Measurements from ENCODE around the gene NDUFB4. TPM values are rescaled to one million over a fixed set of nuclear protein-coding genes. Genes with fewer than 3 reads are reported as not detected.

NDUFB4 gene
- total and polyA plus RNA-seq, 2 donors (not counting 1 experiment from before 2014, with no cell fraction given): 68.4 to 139 TPM

DNA sequence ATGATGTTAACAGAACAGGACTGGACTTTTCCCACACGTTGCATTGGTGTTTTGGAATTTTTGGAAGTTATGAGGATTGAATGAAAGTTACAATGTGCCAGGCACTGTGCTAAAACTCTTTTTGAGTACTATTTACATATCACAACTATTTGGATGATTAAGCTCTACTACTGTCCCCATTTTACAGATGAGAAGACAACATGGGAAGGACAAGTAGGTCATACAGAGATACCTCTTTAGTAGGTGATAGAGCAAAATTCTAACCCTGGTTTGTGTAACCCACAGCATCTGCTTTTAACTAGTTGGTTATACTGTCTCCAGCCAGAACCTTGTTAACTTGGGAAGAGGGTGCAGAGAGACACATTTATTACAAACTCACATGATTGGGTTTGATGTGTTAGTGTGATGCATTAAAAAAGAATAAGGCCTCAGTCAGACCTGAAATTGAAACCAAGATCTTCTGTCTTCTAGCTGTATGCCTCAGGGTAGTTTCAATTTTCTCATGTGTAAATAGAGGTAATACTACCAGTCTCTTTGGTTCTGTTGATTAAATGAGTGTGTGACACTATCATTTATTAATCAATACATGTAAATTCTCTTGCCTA lies 1.4 kb downstream of the NDUFB4 start:
- peaks cover 11% of the 10 kb centered on the region for H3K4me1 Mint-ChIP-seq
- intact Hi-C loops (cut with micrococcal nuclease): loop anchor here (5.0 to 10.0 kb wide), 3 partner anchors 505 to 1785 kb away; partner anchors contain the start of genes FAM162A, GSK3B, MIX23 and POLQ
- Histone ChIP-seq H3K27me3 (replicated peaks in 1 of 4; ENCODE audit: control extremely low read depth in 1 of 4, control insufficient read depth in 3 of 4, insufficient read depth in 4 of 4, low read length in 3 of 4) (no peaks in the 10 kb centered on the region), H3K9me3 (ENCODE audit: control extremely low read depth in 1 of 3, control insufficient read depth in 2 of 3, insufficient read depth in 1 of 3, low read length in 2 of 3) (no peaks in the 10 kb centered on the region), H2AFZ (ENCODE audit: insufficient read depth, low read depth, low read length, poor library complexity, severe bottlenecking) (no peak overlapping the region), H3K36me3 (replicated peaks in 1 of 2; ENCODE audit: control extremely low read depth in 1 of 2, control insufficient read depth in 1 of 2, extremely low read depth in 1 of 2, insufficient read depth in 2 of 2, low read length in 1 of 2) (peaks cover 0 to 33% of the 10 kb centered on the region in 2 experiments), H3K79me2 (ENCODE audit: control insufficient read depth, insufficient read depth, low read length) (peaks cover 32% of the 10 kb centered on the region), H3K27ac (ENCODE audit: low read length in 2 of 2) (peak overlapping the region in 1 of 2 donors; percentile 55), H3K9ac (ENCODE audit: low read length) (peak overlapping the region; percentile 39), H3K4me2 (replicated peaks; ENCODE audit: low read depth, low read length, poor library complexity, severe bottlenecking) (peak overlapping the region; percentile 76), H3K4me3 (ENCODE audit: control extremely low read depth in 1 of 5, extremely low read depth in 1 of 5, insufficient read depth in 1 of 5, low read depth in 2 of 5, low read length in 4 of 5) (peak overlapping the region in 4 of 5 experiments; percentile 6 to 94 (median 44)), H4K20me1 (ENCODE audit: control insufficient read depth, insufficient read depth, low read length, poor library complexity, severe bottlenecking) (peaks cover 5% of the 10 kb centered on the region), H3K4me1 (ENCODE audit: control insufficient read depth in 2 of 2, insufficient read depth in 2 of 2, low read length in 2 of 2) (peaks cover 15 to 19% of the 10 kb centered on the region in 2 donors)
- no peaks in the 10 kb centered on the region for H3K9me3 Mint-ChIP-seq (ENCODE audit: insufficient read depth)
- ATAC-seq (ENCODE audit: low read depth): no peak
- POLR2A ChIA-PET: interaction anchor here (2.9 kb wide), 1 partner anchor 249 kb away, joined by 9 read pairs; the partner anchor contains the start of gene LRRC58
- peak overlapping the region; percentile 74 for H3K4me3 Mint-ChIP-seq
- DNase-seq: peak; percentile 21
- TF ChIP-seq, protein P1, sequence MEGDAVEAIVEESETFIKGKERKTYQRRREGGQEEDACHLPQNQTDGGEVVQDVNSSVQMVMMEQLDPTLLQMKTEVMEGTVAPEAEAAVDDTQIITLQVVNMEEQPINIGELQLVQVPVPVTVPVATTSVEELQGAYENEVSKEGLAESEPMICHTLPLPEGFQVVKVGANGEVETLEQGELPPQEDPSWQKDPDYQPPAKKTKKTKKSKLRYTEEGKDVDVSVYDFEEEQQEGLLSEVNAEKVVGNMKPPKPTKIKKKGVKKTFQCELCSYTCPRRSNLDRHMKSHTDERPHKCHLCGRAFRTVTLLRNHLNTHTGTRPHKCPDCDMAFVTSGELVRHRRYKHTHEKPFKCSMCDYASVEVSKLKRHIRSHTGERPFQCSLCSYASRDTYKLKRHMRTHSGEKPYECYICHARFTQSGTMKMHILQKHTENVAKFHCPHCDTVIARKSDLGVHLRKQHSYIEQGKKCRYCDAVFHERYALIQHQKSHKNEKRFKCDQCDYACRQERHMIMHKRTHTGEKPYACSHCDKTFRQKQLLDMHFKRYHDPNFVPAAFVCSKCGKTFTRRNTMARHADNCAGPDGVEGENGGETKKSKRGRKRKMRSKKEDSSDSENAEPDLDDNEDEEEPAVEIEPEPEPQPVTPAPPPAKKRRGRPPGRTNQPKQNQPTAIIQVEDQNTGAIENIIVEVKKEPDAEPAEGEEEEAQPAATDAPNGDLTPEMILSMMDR (IDR thresholded peaks at IDR 0.05): no peak
- no peak for TF ChIP-seq EZH2 (IDR thresholded peaks at IDR 0.05; ENCODE audit: borderline replicate concordance, insufficient read depth, low read depth, low read length, poor library complexity, severe bottlenecking)
- no peaks in the 10 kb centered on the region for H3K27me3 Mint-ChIP-seq
- whole genome bisulfite sequencing (ENCODE audit: insufficient coverage): 50% methylated on average over 1 of the region's 1 CpG
- CTCF ChIA-PET: interaction anchor here (1.8 to 2.1 kb wide), 2 partner anchors 39 to 180 kb away, joined by 4 to 7 read pairs; no protein-coding TSS in a partner anchor
- H3K27ac Mint-ChIP-seq: peak overlapping the region; percentile 15

DNA sequence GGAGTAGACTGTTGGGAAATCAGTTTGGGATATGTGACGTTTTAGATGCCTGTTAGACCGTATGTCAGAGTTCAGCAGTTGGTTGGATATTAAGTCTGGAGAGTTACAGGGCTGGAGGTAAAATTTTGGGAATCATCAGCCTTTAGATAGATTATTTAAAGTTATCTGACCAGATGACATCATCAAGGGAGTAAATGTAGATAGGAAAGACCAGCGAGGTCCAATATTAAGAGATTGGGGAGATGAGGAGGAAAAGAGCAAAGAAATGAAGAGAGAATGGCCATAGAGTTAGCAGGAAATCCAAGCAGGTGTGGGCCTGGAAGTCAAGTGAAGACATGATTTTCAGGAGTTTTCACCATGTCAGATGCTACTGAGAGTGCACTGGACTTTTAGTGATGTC lies 3.1 kb downstream of the NDUFB4 start:
- Mint-ChIP-seq H3K9me3 (ENCODE audit: insufficient read depth) (no peaks in the 10 kb centered on the region), H3K27me3 (no peaks in the 10 kb centered on the region), H3K4me1 (peaks cover 11% of the 10 kb centered on the region), H3K27ac (no peak overlapping the region), H3K4me3 (no peak overlapping the region)
- DNase-seq: no peak
- H3K36me3 ChIP-seq (replicated peaks in 1 of 2; ENCODE audit: control extremely low read depth in 1 of 2, control insufficient read depth in 1 of 2, extremely low read depth in 1 of 2, insufficient read depth in 2 of 2, low read length in 1 of 2): peaks cover 0 to 42% of the 10 kb centered on the region in 2 experiments
- no peak overlapping the region for H2AFZ ChIP-seq (ENCODE audit: insufficient read depth, low read depth, low read length, poor library complexity, severe bottlenecking)
- peaks cover 5% of the 10 kb centered on the region for H4K20me1 ChIP-seq (ENCODE audit: control insufficient read depth, insufficient read depth, low read length, poor library complexity, severe bottlenecking)
- no peak overlapping the region for H3K4me3 ChIP-seq (ENCODE audit: control extremely low read depth in 1 of 5, extremely low read depth in 1 of 5, insufficient read depth in 1 of 5, low read depth in 2 of 5, low read length in 4 of 5)
- H3K27me3 ChIP-seq (replicated peaks in 1 of 4; ENCODE audit: control extremely low read depth in 1 of 4, control insufficient read depth in 3 of 4, insufficient read depth in 4 of 4, low read length in 3 of 4): no peaks in the 10 kb centered on the region
- peaks cover 32% of the 10 kb centered on the region for H3K79me2 ChIP-seq (ENCODE audit: control insufficient read depth, insufficient read depth, low read length)
- no peak for ATAC-seq (ENCODE audit: low read depth)
- WGBS (ENCODE audit: insufficient coverage): 88% methylated on average over 2 of the region's 3 CpGs
- TF ChIP-seq, protein P1 (IDR thresholded peaks at IDR 0.05): no peak
- no peak for TF ChIP-seq EZH2 (IDR thresholded peaks at IDR 0.05; ENCODE audit: borderline replicate concordance, insufficient read depth, low read depth, low read length, poor library complexity, severe bottlenecking)
- CTCF ChIA-PET: no interaction called here
- no peaks in the 10 kb centered on the region for H3K9me3 ChIP-seq (ENCODE audit: control extremely low read depth in 1 of 3, control insufficient read depth in 2 of 3, insufficient read depth in 1 of 3, low read length in 2 of 3)
- intact Hi-C loops (cut with micrococcal nuclease): loop anchor here (5.0 to 10.0 kb wide), 3 partner anchors 507 to 1783 kb away; partner anchors contain the start of genes FAM162A, GSK3B, MIX23 and POLQ
- H3K4me2 ChIP-seq (replicated peaks; ENCODE audit: low read depth, low read length, poor library complexity, severe bottlenecking): no peak overlapping the region
- peaks cover 15 to 19% of the 10 kb centered on the region in 2 donors for H3K4me1 ChIP-seq (ENCODE audit: control insufficient read depth in 2 of 2, insufficient read depth in 2 of 2, low read length in 2 of 2)
- H3K9ac ChIP-seq (ENCODE audit: low read length): no peak overlapping the region
- POLR2A ChIA-PET: no interaction called here
- H3K27ac ChIP-seq (ENCODE audit: low read length in 2 of 2): peak overlapping the region in 1 of 2 donors; percentile 46
